Measurements from ENCODE around the gene BCAS1.

DNA sequence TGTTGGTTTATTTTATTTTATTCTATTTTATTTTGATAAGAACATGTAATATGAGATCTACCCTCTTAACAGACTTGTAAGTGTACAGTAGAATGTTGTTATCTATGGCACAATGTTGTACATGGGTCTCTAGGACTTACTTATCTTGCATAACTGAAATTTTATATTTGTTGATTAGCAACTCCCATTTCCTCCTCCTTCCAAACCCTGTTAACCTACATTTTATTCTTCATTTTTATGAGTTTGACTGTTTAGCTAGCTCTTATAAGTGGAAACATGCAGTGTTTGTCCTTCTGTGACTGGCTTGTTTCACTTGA is 37.9 kb upstream of the BCAS1 start:
- TF ChIP-seq, protein P1, sequence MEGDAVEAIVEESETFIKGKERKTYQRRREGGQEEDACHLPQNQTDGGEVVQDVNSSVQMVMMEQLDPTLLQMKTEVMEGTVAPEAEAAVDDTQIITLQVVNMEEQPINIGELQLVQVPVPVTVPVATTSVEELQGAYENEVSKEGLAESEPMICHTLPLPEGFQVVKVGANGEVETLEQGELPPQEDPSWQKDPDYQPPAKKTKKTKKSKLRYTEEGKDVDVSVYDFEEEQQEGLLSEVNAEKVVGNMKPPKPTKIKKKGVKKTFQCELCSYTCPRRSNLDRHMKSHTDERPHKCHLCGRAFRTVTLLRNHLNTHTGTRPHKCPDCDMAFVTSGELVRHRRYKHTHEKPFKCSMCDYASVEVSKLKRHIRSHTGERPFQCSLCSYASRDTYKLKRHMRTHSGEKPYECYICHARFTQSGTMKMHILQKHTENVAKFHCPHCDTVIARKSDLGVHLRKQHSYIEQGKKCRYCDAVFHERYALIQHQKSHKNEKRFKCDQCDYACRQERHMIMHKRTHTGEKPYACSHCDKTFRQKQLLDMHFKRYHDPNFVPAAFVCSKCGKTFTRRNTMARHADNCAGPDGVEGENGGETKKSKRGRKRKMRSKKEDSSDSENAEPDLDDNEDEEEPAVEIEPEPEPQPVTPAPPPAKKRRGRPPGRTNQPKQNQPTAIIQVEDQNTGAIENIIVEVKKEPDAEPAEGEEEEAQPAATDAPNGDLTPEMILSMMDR (IDR thresholded peaks at IDR 0.05), result no peak
- no peak for TF ChIP-seq POLR2A (IDR thresholded peaks at IDR 0.05)
- TF ChIP-seq POLR2AphosphoS5 (IDR thresholded peaks at IDR 0.05), result no peak
- TF ChIP-seq EP300 (IDR thresholded peaks at IDR 0.05), result no peak
